Measurements from ENCODE around the gene WFS1.

Gene WFS1

DNA sequence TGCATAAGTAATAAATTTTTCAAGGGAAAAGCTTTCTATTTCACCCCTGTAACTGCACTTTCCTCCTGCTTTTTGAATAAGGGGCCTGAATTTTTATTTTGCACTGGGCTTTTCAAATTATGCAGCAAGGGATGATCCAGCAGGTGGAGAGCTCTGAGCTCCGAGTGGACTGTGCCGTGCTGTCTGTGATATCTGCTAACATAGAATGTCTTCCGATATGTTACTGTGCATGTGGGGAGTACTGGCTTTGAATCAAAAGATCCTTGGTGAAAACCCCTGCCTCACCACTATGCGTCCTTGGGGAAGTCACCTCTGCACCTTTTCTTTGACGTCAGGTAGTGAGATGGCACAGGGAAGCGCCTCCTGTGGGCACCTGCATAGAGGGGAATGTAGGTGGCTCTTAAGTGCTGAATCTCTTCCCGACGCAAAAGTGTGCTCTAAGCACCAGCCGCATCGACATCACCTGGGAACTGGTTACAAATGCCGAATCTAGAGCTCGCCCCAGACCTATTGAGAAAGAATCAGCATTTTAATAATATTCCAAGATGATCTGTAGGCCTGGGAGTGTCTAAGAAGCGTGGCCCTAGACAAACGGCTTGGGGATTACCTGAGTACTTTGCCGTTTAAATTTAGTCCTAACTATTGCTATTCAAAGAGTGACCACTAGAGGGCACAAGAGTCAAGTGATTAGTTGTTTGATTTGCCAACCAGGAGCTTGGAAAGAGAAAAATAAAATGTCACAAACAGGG lies 19.2 kb upstream of the WFS1 start:
- DNase-seq, result no peak

DNA sequence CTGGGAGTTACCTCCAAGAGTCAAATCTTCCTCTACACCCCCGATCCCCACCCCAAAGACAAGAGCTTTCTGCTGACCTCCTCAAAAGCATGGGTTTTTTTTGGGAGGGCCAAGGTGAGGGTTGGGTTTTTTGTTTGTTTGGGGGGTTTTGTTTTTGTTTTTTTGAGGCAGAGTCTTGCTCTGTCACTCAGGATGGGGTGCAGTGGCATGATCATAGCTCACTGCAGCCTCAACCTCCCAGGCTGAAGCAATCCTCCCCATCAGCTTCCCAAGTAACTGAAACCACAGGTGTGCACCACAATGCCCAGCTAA lies 18.7 kb upstream of the WFS1 start:
- TF ChIP-seq, protein P1, sequence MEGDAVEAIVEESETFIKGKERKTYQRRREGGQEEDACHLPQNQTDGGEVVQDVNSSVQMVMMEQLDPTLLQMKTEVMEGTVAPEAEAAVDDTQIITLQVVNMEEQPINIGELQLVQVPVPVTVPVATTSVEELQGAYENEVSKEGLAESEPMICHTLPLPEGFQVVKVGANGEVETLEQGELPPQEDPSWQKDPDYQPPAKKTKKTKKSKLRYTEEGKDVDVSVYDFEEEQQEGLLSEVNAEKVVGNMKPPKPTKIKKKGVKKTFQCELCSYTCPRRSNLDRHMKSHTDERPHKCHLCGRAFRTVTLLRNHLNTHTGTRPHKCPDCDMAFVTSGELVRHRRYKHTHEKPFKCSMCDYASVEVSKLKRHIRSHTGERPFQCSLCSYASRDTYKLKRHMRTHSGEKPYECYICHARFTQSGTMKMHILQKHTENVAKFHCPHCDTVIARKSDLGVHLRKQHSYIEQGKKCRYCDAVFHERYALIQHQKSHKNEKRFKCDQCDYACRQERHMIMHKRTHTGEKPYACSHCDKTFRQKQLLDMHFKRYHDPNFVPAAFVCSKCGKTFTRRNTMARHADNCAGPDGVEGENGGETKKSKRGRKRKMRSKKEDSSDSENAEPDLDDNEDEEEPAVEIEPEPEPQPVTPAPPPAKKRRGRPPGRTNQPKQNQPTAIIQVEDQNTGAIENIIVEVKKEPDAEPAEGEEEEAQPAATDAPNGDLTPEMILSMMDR (IDR thresholded peaks at IDR 0.05; ENCODE audit: low read depth, low read length), result no peak
- Histone ChIP-seq H3K36me3 (no peaks in the 10 kb centered on the region), H3K4me1 (peaks cover 6% of the 10 kb centered on the region; the same call in 1 of the 2 replicates), H3K4me3 (ENCODE audit: low read depth, low read length) (no peak overlapping the region), H3K9me3 (no peaks in the 10 kb centered on the region), H3K27me3 (no peaks in the 10 kb centered on the region)
- no peak for DNase-seq

More for the DNA sequence above, 19.2 kb upstream of the WFS1 start:
- Histone ChIP-seq H3K4me3 (ENCODE audit: low read depth, low read length) (peak overlapping the region; percentile 43), H3K36me3 (no peaks in the 10 kb centered on the region), H3K4me1 (peaks cover 6% of the 10 kb centered on the region; the same call in 1 of the 2 replicates), H3K27me3 (no peaks in the 10 kb centered on the region), H3K9me3 (no peaks in the 10 kb centered on the region)
- TF ChIP-seq, protein P1 (IDR thresholded peaks at IDR 0.05; ENCODE audit: low read depth, low read length), result peak; percentile 78

DNA sequence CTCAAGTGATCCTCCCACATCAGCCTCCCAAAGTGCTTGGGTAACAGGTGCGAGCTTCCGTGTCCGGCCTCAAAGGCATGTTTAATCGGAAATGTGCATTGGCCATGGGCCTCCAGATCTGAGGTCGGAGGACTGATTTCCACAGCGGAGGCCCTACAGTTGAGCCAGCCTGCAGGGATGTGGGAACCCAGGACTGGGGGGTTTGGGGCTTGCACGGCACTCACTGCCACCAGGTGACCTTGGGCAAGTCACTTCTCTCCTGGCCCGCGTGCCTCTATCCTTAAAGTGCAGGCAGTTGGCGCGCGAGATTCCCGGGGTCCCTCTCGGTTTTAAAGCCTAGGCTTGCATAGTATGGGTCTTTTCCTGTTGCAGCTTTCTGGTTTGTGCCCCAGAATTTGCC lies 18.3 kb upstream of the WFS1 start:
- DNase-seq, result no peak
- Histone ChIP-seq H3K4me3 (ENCODE audit: low read depth, low read length) (no peak overlapping the region), H3K36me3 (no peaks in the 10 kb centered on the region), H3K9me3 (no peaks in the 10 kb centered on the region), H3K27me3 (no peaks in the 10 kb centered on the region), H3K4me1 (peaks cover 6% of the 10 kb centered on the region; the same call in 1 of the 2 replicates)
- TF ChIP-seq, protein P1 (IDR thresholded peaks at IDR 0.05; ENCODE audit: low read depth, low read length), result no peak

DNA sequence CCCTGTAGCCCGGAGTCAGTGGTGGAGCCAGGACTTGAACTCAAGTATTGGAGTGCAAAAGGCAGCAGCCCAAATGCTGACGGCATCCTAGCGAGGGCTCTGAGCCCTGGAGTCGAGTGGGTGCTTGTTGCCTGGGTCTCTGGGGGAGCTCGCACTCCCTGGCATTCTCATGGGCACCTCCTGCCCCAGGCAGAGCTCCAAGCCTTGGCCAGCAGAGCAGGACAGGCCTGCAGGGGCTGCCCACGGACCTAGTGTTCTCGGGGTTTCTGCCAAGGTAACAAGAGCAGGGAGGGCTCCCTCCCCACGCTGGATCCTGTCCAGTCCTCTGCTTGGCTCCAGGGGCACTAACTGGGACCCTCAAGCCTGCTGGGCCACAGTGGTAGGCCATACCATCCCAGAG lies 17.6 kb upstream of the WFS1 start:
- TF ChIP-seq, protein P1 (IDR thresholded peaks at IDR 0.05; ENCODE audit: low read depth, low read length), result no peak
- no peaks in the 10 kb centered on the region for H3K9me3 ChIP-seq
- H3K4me3 ChIP-seq (ENCODE audit: low read depth, low read length), result no peak overlapping the region
- H3K36me3 ChIP-seq, result no peaks in the 10 kb centered on the region
- H3K4me1 ChIP-seq, result peaks cover 6% of the 10 kb centered on the region; the same call in 1 of the 2 replicates
- H3K27me3 ChIP-seq, result no peaks in the 10 kb centered on the region
- DNase-seq, result no peak

DNA sequence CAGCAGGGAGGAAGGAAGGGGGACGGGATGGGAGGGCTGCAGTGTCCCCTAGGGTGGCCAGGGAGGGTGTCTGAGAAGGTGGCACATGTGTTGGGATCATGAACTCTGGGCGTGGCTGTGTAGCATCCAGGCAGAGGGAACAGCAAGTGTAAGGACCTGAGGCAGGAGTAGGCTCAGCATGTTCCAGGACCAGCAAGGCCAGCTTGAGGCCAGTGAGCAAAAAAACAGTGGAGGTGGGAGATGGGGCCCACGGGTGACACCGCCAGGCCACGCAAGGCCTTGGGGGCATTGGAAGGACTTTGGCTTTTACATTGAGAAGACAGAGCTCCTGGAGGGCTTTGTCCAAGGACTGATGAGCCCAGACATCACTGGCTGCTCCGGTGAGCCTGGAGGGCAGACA lies 16.5 kb upstream of the WFS1 start:
- Histone ChIP-seq H3K9me3 (no peaks in the 10 kb centered on the region), H3K27me3 (no peaks in the 10 kb centered on the region), H3K4me3 (ENCODE audit: low read depth, low read length) (no peak overlapping the region), H3K36me3 (no peaks in the 10 kb centered on the region), H3K4me1 (peaks cover 6% of the 10 kb centered on the region; the same call in 1 of the 2 replicates)
- no peak for DNase-seq
- TF ChIP-seq, protein P1 (IDR thresholded peaks at IDR 0.05; ENCODE audit: low read depth, low read length), result no peak

DNA sequence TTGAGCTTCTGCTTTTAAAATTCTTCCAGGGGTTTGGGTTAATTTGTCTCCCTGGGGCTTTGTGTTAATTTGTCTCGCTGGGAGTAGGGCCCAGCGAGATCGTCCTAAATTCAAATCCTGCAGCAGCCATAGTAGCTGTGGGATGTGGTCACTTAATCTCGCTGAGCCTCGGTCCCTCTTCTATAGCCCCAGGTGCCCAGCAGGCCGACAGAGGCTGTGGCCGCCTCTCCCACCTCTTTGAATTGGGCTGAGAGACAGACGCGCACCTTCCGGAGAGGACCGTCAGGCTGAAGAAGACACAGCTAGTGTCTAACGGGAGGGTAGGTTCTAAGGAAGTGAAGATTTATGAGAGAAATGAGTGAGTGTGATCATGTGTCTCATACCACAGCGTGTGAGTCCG lies 15.7 kb upstream of the WFS1 start:
- H3K27me3 ChIP-seq, result no peaks in the 10 kb centered on the region
- no peak for DNase-seq

More for the DNA sequence above, 15.7 kb upstream of the WFS1 start:
- Histone ChIP-seq H3K4me1 (peaks cover 6% of the 10 kb centered on the region), H3K36me3 (no peaks in the 10 kb centered on the region), H3K9me3 (no peaks in the 10 kb centered on the region), H3K4me3 (ENCODE audit: low read depth, low read length) (no peak overlapping the region)
- TF ChIP-seq, protein P1 (IDR thresholded peaks at IDR 0.05; ENCODE audit: low read depth, low read length), result no peak

Measured in BE2C (cell line).